AG09309 (cell line): ENCODE measurements around the gene BRAT1.
A peak's percentile ranks its signal among the peaks of the same experiment; 100 is the strongest.

Experiments
- DNase-seq: peaks from one replicate; pipeline ENCODE4 v3.0.0-alpha.2; 2010; ENCODE audit warnings: low read depth
- H3K4me3 ChIP-seq: 2 replicates; pipeline ENCODE4 v1.5.1; 2011; ENCODE audit warnings: mild to moderate bottlenecking, low read depth, low read length, moderate library complexity; ENCODE audit not compliant: control insufficient read depth
- CTCF ChIP-seq: IDR thresholded peaks from 2 replicates; pipeline ENCODE4 v1.5.1; 2011; ENCODE audit warnings: mild to moderate bottlenecking, low read depth, low read length, inconsistent platforms; ENCODE audit not compliant: insufficient read depth, control insufficient read depth; ENCODE audit errors: missing control alignments

The BRAT1 gene

GRCh38 chr7:2509298-2509906, 45.9 kb downstream of the BRAT1 start:
- no peak overlapping the region for H3K4me3 ChIP-seq
- TF ChIP-seq CTCF, result no peak
- DNase-seq, result no peak

- no peak for TF ChIP-seq CTCF
- H3K4me3 ChIP-seq, result no peak overlapping the region
- peak; percentile 40 for DNase-seq
Measured at GRCh38 chr7:2508327-2509215, 46.8 kb downstream of the BRAT1 start.

- TF ChIP-seq CTCF, result no peak
- no peak overlapping the region for H3K4me3 ChIP-seq
- DNase-seq, result no peak
Measured at GRCh38 chr7:2507917-2508306, 47.4 kb downstream of the BRAT1 start.

GRCh38 chr7:2507208-2507916, 48.0 kb downstream of the BRAT1 start:
- no peak for DNase-seq
- H3K4me3 ChIP-seq, result no peak overlapping the region
- no peak for TF ChIP-seq CTCF

- no peak for DNase-seq
- no peak overlapping the region for H3K4me3 ChIP-seq
- TF ChIP-seq CTCF, result no peak
Measured at GRCh38 chr7:2505401-2505800, 49.9 kb downstream of the BRAT1 start.

GRCh38 chr7:2504889-2505375, 50.4 kb downstream of the BRAT1 start:
- no peak for TF ChIP-seq CTCF
- DNase-seq, result no peak
- H3K4me3 ChIP-seq, result no peak overlapping the region
